Uterus (tissue), 4 donors: ENCODE measurements around the gene NEK6. TPM values are rescaled to one million over a fixed set of nuclear protein-coding genes. Genes with fewer than 3 reads are reported as not detected.

ENCODE experiments used
- DNase-seq, 2 donors: peaks; one replicate each; pipeline ENCODE4 v3.0.0-alpha.2; 2019 to 2020
- H3K27ac ChIP-seq, 2 donors: fragments of 200-600 bp; sonication (generic); 1 replicate in 1 of 2; 2 replicates in 1 of 2; pipeline ENCODE4 v1.5.1; 2016 to 2018
- H3K27me3 ChIP-seq, 2 donors: fragments of 200-600 bp; sonication (generic); one replicate each; pipeline ENCODE4 v1.5.1; 2018 to 2019; ENCODE audit warnings: control low read depth in 1 of 2
- H3K36me3 ChIP-seq, 2 donors: fragments of 200-600 bp; sonication (generic); one replicate each; pipeline ENCODE4 v1.5.1; 2019; ENCODE audit warnings: control low read depth in 1 of 2
- H3K4me1 ChIP-seq, 2 donors: fragments of 200-600 bp; sonication (generic); one replicate each; pipeline ENCODE4 v1.5.1; 2018 to 2019; ENCODE audit warnings: control low read depth in 1 of 2
- H3K4me3 ChIP-seq, 2 donors: fragments of 200-600 bp; sonication (generic); 1 replicate in 1 of 2; 2 replicates in 1 of 2; pipeline ENCODE4 v1.5.1; 2018 to 2019; ENCODE audit warnings: mild to moderate bottlenecking in 1 of 2
- H3K9me3 ChIP-seq, 2 donors: fragments of 200-600 bp; sonication (generic); one replicate each; pipeline ENCODE4 v1.5.1; 2019; ENCODE audit warnings: control low read depth in 1 of 2
- POLR2A ChIP-seq, 2 donors: fragments of 450-650 bp; IDR thresholded peaks; one replicate each; pipeline ENCODE4 v1.6.1; 2016; ENCODE audit warnings: antibody characterized with exemption in 2 of 2, mild to moderate bottlenecking in 1 of 2, moderate library complexity in 1 of 2
- intact Hi-C: fragments of 100-400 bp; cut with DNase I; formaldehyde crosslinking; loops from one replicate; pipeline ENCODE4 v1.15.1; 2023; ENCODE audit warnings: low total_unique reads
- total RNA-seq, 4 donors: library from RNA; depleted of rRNA in 3 of 4; stranded (reverse); fragments of >200 nt in 3 of 4; gene quantifications; one replicate each; pipeline versions ENCODE4 v1.1.0 to v1.2.4, GENCODE V29; 2014 to 2023
- TF ChIP-seq, protein P1 (sequence below), 4 experiments: fragments of 200-600 bp in 2 of 4; fragments of 450-650 bp in 2 of 4; sonication (generic) in 2 of 4; IDR thresholded peaks; one replicate each; pipeline ENCODE4 v1.5.1; 2016 to 2019; ENCODE audit warnings: antibody characterized with exemption in 4 of 4, mild to moderate bottlenecking in 2 of 4, moderate library complexity in 1 of 4
- donor health status: DM: yes; HTN: yes; CAD: no.

The NEK6 gene
- total RNA-seq, 4 donors from 2014 or later: 6.1 to 38.5 (median 34.7) TPM

- no peaks in the 10 kb centered on the region for H3K36me3 ChIP-seq
- H3K27me3 ChIP-seq: no peaks in the 10 kb centered on the region
- no peaks in the 10 kb centered on the region for H3K4me1 ChIP-seq
- no peak for TF ChIP-seq POLR2A (IDR thresholded peaks at IDR 0.05)
- TF ChIP-seq, protein P1, sequence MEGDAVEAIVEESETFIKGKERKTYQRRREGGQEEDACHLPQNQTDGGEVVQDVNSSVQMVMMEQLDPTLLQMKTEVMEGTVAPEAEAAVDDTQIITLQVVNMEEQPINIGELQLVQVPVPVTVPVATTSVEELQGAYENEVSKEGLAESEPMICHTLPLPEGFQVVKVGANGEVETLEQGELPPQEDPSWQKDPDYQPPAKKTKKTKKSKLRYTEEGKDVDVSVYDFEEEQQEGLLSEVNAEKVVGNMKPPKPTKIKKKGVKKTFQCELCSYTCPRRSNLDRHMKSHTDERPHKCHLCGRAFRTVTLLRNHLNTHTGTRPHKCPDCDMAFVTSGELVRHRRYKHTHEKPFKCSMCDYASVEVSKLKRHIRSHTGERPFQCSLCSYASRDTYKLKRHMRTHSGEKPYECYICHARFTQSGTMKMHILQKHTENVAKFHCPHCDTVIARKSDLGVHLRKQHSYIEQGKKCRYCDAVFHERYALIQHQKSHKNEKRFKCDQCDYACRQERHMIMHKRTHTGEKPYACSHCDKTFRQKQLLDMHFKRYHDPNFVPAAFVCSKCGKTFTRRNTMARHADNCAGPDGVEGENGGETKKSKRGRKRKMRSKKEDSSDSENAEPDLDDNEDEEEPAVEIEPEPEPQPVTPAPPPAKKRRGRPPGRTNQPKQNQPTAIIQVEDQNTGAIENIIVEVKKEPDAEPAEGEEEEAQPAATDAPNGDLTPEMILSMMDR (IDR thresholded peaks at IDR 0.05): no peak
- no peaks in the 10 kb centered on the region for H3K9me3 ChIP-seq
- no peak for DNase-seq
- no peak overlapping the region for H3K4me3 ChIP-seq
- no peak overlapping the region for H3K27ac ChIP-seq
- intact Hi-C loops: no loop called here
These were observed 118.6 kb downstream of the NEK6 start for GRCh38 chr9:124376329-124376728.

DNA sequence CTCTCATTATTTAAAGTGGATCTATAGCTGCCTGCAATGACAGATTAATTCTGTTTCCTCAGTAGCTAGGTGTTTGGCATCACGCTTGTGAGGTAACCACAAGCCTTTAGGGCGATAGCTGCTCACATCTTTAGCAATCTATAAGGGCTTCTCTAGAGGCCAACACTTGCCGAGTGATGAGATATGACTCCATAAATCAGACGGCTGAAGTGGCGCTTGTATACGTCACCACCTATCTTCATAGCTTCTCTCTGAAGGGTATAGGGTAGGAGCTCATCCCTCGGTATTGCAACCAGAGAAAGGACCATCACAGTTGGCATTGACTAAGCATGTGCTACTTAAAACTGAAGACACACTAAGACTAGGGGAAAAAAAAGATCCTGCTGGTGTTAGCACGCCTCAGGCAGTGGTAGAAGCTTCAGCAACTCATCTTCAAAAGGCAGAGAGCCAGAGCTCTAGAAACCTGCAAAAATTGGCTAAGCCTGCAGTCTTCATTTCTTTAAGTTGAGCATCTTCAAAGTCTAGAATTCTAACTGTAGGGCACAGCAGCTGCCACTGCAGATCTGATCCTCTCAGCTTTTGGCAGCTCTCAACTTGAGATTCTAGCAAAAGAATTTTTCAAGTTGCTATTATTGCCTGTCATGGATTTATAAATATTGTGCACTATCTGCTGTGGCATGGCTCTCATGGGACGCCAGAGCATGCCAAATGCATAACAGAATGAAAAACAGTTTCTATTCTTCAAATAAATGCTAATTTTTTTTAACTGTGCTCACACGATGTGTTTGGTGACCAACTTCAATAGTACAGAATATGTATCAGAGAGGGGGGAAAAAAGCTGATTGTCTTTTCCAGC is 120.0 kb downstream of the NEK6 start:
- no peaks in the 10 kb centered on the region for H3K36me3 ChIP-seq
- no peak for DNase-seq
- intact Hi-C loops: no loop called here
- no peak overlapping the region for H3K27ac ChIP-seq
- H3K4me1 ChIP-seq: no peaks in the 10 kb centered on the region
- no peak for TF ChIP-seq POLR2A (IDR thresholded peaks at IDR 0.05)
- TF ChIP-seq, protein P1 (IDR thresholded peaks at IDR 0.05): no peak
- no peaks in the 10 kb centered on the region for H3K9me3 ChIP-seq
- H3K4me3 ChIP-seq: no peak overlapping the region
- H3K27me3 ChIP-seq: no peaks in the 10 kb centered on the region

DNA sequence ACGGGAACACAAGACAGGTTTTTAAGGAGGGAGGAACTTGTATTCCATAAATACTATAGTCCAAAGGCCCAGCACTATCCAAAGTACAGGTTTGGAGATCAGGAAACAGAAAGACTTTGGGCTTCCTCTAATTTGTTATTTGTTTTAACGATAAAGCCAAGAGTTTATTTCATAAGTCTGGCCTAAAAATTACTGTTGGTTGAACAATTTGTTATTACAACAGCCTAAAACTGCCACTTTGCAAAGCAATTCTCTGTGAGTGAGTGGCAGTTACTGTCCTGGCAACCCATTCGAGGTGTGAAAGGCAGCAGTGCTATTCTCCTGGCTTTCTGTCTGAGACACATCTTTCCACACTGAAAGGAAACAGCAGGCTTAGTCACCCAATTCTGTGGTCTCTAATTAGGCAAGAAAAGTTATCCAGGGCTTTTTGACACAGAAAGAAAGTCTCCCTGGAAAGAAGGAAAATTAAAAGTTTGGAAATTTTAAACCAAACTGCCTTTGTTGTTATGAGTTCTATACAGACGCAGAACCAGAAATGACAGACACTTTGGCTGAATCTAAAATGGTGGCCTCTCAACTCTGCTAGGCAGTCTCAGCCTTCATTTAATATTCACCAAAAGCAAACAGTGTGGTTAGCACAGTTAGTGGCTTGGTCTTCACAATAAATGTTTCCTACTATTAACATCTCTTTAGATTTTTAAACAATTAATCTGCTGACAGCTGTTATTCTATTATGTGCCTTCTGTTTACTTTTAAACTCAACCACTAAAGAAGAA is 123.6 kb downstream of the NEK6 start:
- H3K9me3 ChIP-seq: no peaks in the 10 kb centered on the region
- DNase-seq: no peak
- intact Hi-C loops: no loop called here
- no peak overlapping the region for H3K4me3 ChIP-seq
- H3K4me1 ChIP-seq: no peaks in the 10 kb centered on the region
- H3K27ac ChIP-seq: no peak overlapping the region
- no peaks in the 10 kb centered on the region for H3K36me3 ChIP-seq
- H3K27me3 ChIP-seq: no peaks in the 10 kb centered on the region
- TF ChIP-seq, protein P1 (IDR thresholded peaks at IDR 0.05): no peak
- TF ChIP-seq POLR2A (IDR thresholded peaks at IDR 0.05): no peak

DNA sequence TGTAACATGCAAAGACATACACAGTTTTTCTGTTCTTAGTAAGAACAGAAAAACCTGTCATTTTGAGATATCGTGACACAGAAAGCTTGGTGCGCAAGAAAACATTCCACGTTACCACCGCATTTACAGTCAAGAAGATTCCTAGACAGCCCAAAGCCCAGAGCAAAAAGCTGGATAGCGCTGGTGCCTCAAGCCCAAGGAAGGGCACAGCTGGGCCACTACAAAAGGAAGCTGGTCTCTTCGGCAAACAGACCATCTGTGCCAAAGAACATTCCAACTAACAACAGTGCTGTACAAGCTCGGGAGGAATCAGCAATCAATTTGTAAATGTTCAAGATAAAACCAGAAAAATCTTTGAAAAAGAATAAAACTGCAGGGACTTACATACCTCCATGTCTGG is 126.5 kb downstream of the NEK6 start:
- no peaks in the 10 kb centered on the region for H3K9me3 ChIP-seq

More for the DNA sequence above, 126.5 kb downstream of the NEK6 start:
- TF ChIP-seq POLR2A (IDR thresholded peaks at IDR 0.05): no peak
- TF ChIP-seq, protein P1 (IDR thresholded peaks at IDR 0.05): no peak
- Histone ChIP-seq H3K4me1 (no peaks in the 10 kb centered on the region), H3K27me3 (no peaks in the 10 kb centered on the region), H3K4me3 (no peak overlapping the region), H3K36me3 (no peaks in the 10 kb centered on the region), H3K27ac (no peak overlapping the region)
- no peak for DNase-seq
- intact Hi-C loops: no loop called here
